IMR-90 (cell line): Measurements from ENCODE around the gene PCBP4. TPM values are rescaled to one million over a fixed set of nuclear protein-coding genes. Genes with fewer than 3 reads are reported as not detected.

Experiments
- ATAC-seq: fragments of 200-7000 bp; cut with Tn5 transposase; 2 replicates; pipeline ENCODE4 v1.9.1; 2020; ENCODE audit warnings: low read depth, mild to moderate bottlenecking, moderate library complexity
- BruUV-seq: library from RNA; stranded (reverse); fragments of 400-500 nt; replicated peaks from 2 replicates; lab custom pipeline; 2021; lab: Mats Ljungman, UMichigan
- CTCF ChIA-PET: fragments of 300-600 bp; formaldehyde crosslinking; extraction: SDS; loops from one replicate; lab custom pipeline; 2021; ENCODE audit warnings: antibody characterized with exemption; lab: Yijun Ruan, JAX
- POLR2A ChIA-PET: fragments of 300-600 bp; sonication (Branson Sonifier 250); formaldehyde crosslinking; loops from one replicate; lab custom pipeline; 2022; ENCODE audit warnings: antibody characterized with exemption; ENCODE audit not compliant: unreplicated experiment; lab: Charles Lee
- DNase-seq: peaks from one replicate; pipeline ENCODE4 v3.0.0; 2013
- H2AFZ ChIP-seq: replicated peaks from 2 replicates; pipeline ENCODE3; 2013; ENCODE audit warnings: low read length, mild to moderate bottlenecking; ENCODE audit not compliant: poor library complexity
- H2AK5ac ChIP-seq: 2 replicates; pipeline ENCODE4 v1.6.1; 2013; ENCODE audit warnings: low read depth, low read length, inconsistent platforms
- H2AK9ac ChIP-seq: replicated peaks from 2 replicates; pipeline ENCODE3; 2013; ENCODE audit warnings: mild to moderate bottlenecking, low read depth, low read length, moderate library complexity; ENCODE audit not compliant: poor library complexity
- H2BK120ac ChIP-seq: 2 replicates; pipeline ENCODE4 v1.6.1; 2013; ENCODE audit warnings: low read depth, low read length, inconsistent platforms
- H2BK15ac ChIP-seq: 3 replicates; pipeline ENCODE4 v1.6.1; 2013; ENCODE audit warnings: low read depth, low read length, inconsistent platforms
- H2BK20ac ChIP-seq: 2 replicates; pipeline ENCODE4 v1.6.1; 2013; ENCODE audit warnings: low read depth, mild to moderate bottlenecking, inconsistent platforms, low read length, moderate library complexity
- H2BK5ac ChIP-seq: 2 replicates; pipeline ENCODE4 v1.6.1; 2013; ENCODE audit warnings: mild to moderate bottlenecking, low read depth, low read length, inconsistent platforms; ENCODE audit not compliant: poor library complexity, severe bottlenecking
- H3K14ac ChIP-seq: replicated peaks from 2 replicates; pipeline ENCODE4 v1.6.1; 2013; ENCODE audit warnings: low read depth, low read length, inconsistent platforms
- H3K18ac ChIP-seq: 2 replicates; pipeline ENCODE4 v1.6.1; 2013; ENCODE audit warnings: low read depth, low read length, control low read depth
- H3K23ac ChIP-seq: 2 replicates; pipeline ENCODE4 v1.6.1; 2013; ENCODE audit warnings: low read depth, low read length, inconsistent platforms
- H3K27ac ChIP-seq: 2 replicates; pipeline ENCODE4 v1.5.1; 2013; ENCODE audit warnings: mild to moderate bottlenecking, control low read depth, low read length; ENCODE audit not compliant: insufficient read depth
- H3K27me3 ChIP-seq: 2 replicates; pipeline ENCODE4 v1.6.1; 2013; ENCODE audit warnings: low read length; ENCODE audit not compliant: control insufficient read depth, insufficient read depth
- H3K36me3 ChIP-seq: 2 replicates; pipeline ENCODE4 v1.6.1; 2013; ENCODE audit warnings: low read length, mixed read lengths; ENCODE audit not compliant: control insufficient read depth, insufficient read depth
- H3K4ac ChIP-seq: 2 replicates; pipeline ENCODE4 v1.6.1; 2013; ENCODE audit warnings: low read depth, low read length, inconsistent platforms
- H3K4me1 ChIP-seq: 2 replicates; pipeline ENCODE4 v1.6.1; 2013; ENCODE audit warnings: low read length, mixed read lengths; ENCODE audit not compliant: control insufficient read depth, insufficient read depth
- H3K4me2 ChIP-seq: 2 replicates; pipeline ENCODE4 v1.6.1; 2013; ENCODE audit warnings: low read depth, mild to moderate bottlenecking, control low read depth, low read length, moderate library complexity
- H3K4me3 ChIP-seq: 2 replicates; pipeline ENCODE4 v1.5.1; 2013; ENCODE audit warnings: low read depth, mild to moderate bottlenecking, control low read depth, low read length, moderate library complexity; ENCODE audit not compliant: insufficient read depth
- H3K56ac ChIP-seq: 2 replicates; pipeline ENCODE4 v1.6.1; 2013; ENCODE audit warnings: low read length, inconsistent platforms; ENCODE audit not compliant: insufficient read depth; ENCODE audit errors: extremely low read depth
- H3K79me1 ChIP-seq, 2 experiments: 2 replicates each; pipeline ENCODE4 v1.6.1; 2013; ENCODE audit warnings: low read length in 2 of 2, inconsistent platforms in 1 of 2, low read depth in 1 of 2
- H3K9ac ChIP-seq: 2 replicates; pipeline ENCODE4 v1.6.1; 2013; ENCODE audit warnings: low read depth, low read length, control low read depth
- H3K9me1 ChIP-seq: 2 replicates; pipeline ENCODE4 v1.6.1; 2013; ENCODE audit warnings: low read length, inconsistent platforms; ENCODE audit not compliant: insufficient read depth
- H3K9me3 ChIP-seq: 2 replicates; pipeline ENCODE4 v1.6.1; 2013; ENCODE audit warnings: low read length; ENCODE audit not compliant: control insufficient read depth, insufficient read depth
- H4K20me1 ChIP-seq: 2 replicates; pipeline ENCODE4 v1.6.1; 2013; ENCODE audit warnings: low read length, inconsistent platforms; ENCODE audit not compliant: insufficient read depth
- H4K5ac ChIP-seq: 2 replicates; pipeline ENCODE4 v1.6.1; 2013; ENCODE audit warnings: mild to moderate bottlenecking, low read depth, low read length, control low read depth
- H4K8ac ChIP-seq, 2 experiments: 2 replicates each; pipeline ENCODE4 v1.6.1; 2013; ENCODE audit warnings: low read depth in 2 of 2, low read length in 2 of 2, control low read depth in 1 of 2, inconsistent platforms in 1 of 2
- H4K91ac ChIP-seq: 2 replicates; pipeline ENCODE4 v1.6.1; 2013; ENCODE audit warnings: low read depth, low read length, inconsistent platforms; ENCODE audit not compliant: insufficient read depth
- BHLHE40 ChIP-seq: fragments of 150-350 bp; IDR thresholded peaks from 2 replicates; pipeline ENCODE4 v1.6.1; 2016; ENCODE audit warnings: mild to moderate bottlenecking, low read depth, low read length
- CEBPB ChIP-seq: IDR thresholded peaks from 2 replicates; pipeline ENCODE4 v1.6.1; 2012; ENCODE audit warnings: low read depth, low read length, improper control_type of control experiment
- CHD1 ChIP-seq: IDR thresholded peaks from 2 replicates; pipeline ENCODE4 v1.6.1; 2012; ENCODE audit warnings: low read depth, low read length, improper control_type of control experiment
- MAZ ChIP-seq: IDR thresholded peaks from 2 replicates; pipeline ENCODE4 v1.6.1; 2012; ENCODE audit warnings: low read depth, mild to moderate bottlenecking, low read length, improper control_type of control experiment, moderate library complexity, borderline replicate concordance
- MXI1 ChIP-seq: IDR thresholded peaks from 2 replicates; pipeline ENCODE4 v1.6.1; 2012; ENCODE audit warnings: low read depth, mild to moderate bottlenecking, low read length, moderate library complexity, borderline replicate concordance
- NFE2L2 ChIP-seq: fragments of 150-350 bp; IDR thresholded peaks from 2 replicates; pipeline ENCODE4 v1.6.1; 2016; ENCODE audit warnings: low read depth, mild to moderate bottlenecking, low read length
- POLR2A ChIP-seq: IDR thresholded peaks from 2 replicates; pipeline ENCODE4 v1.6.1; 2012; ENCODE audit warnings: mild to moderate bottlenecking, low read depth, low read length
- RAD21 ChIP-seq: IDR thresholded peaks from 2 replicates; pipeline ENCODE4 v1.6.1; 2012; ENCODE audit warnings: low read length, improper control_type of control experiment
- RFX5 ChIP-seq: IDR thresholded peaks from 2 replicates; pipeline ENCODE4 v1.8.0; 2012; ENCODE audit warnings: low read depth, mild to moderate bottlenecking, low read length, moderate library complexity
- SMC3 ChIP-seq: fragments of 150-350 bp; IDR thresholded peaks from 2 replicates; pipeline ENCODE4 v1.6.1; 2016; ENCODE audit warnings: low read depth, mild to moderate bottlenecking, antibody characterized with exemption, low read length, moderate library complexity
- USF2 ChIP-seq: fragments of 150-350 bp; IDR thresholded peaks from 2 replicates; pipeline ENCODE4 v1.6.1; 2017; ENCODE audit warnings: mild to moderate bottlenecking, antibody characterized with exemption, low read length, low read depth
- WGBS, 2 experiments: methylation state at CpG; one replicate each; pipeline versions ENCODE4 v1.1.5 to v1.1.7; 2013; ENCODE audit warnings: missing lambda C conversion rate in 2 of 2; ENCODE audit not compliant: insufficient read length in 1 of 2; ENCODE audit errors: extremely low coverage in 2 of 2; 5-methylcytosine and 5-hydroxymethylcytosine counted together
- dilution Hi-C: fragments of 300-500 bp; cut with HindIII; formaldehyde crosslinking; loops from one replicate; pipeline ENCODE4 v1.14.3; 2018; ENCODE audit warnings: low sequenced_read_pairs; ENCODE audit not compliant: unreplicated experiment
- in situ Hi-C: fragments of 300-500 bp; cut with MboI; formaldehyde crosslinking; loops from 3 replicates; pipeline ENCODE4 v1.14.3; 2019; ENCODE audit warnings: low sequenced_read_pairs, inconsistent platforms, mixed read lengths
- intact Hi-C: fragments of 100-400 bp; cut with micrococcal nuclease; formaldehyde crosslinking; loops from 2 replicates; pipeline ENCODE4 v1.10.0; 2022
- polyA plus RNA-seq, 3 experiments: library from polyadenylated mRNA; depleted of rRNA; stranded (reverse); fragments of >200 nt; gene quantifications; 2 replicates each; pipeline ENCODE4 v1.2.3, GENCODE V29; 2012; ENCODE audit warnings: low replicate concordance in 1 of 3
- total RNA-seq: library from RNA; depleted of rRNA; stranded (reverse); fragments of >200 nt; gene quantifications from 2 replicates; pipeline ENCODE4 v1.2.3, GENCODE V29; 2012
- TF ChIP-seq, protein P1 (sequence below): fragments of 150-350 bp; IDR thresholded peaks from 2 replicates; pipeline ENCODE4 v1.6.1; 2016; ENCODE audit warnings: low read depth, mild to moderate bottlenecking, low read length, moderate library complexity, borderline replicate concordance

The PCBP4 gene
- total and polyA plus RNA-seq, 2 of the 4 experiments (the other 2 are of a cell fraction): 70.8 to 110 TPM

GRCh38 chr3:51941463-51941797 is 25.8 kb downstream of the PCBP4 start:
- Histone ChIP-seq H4K91ac (no peak overlapping the region), H3K14ac (no peak overlapping the region; the same call in 1 of the 2 replicates), H3K9me3 (no peaks in the 10 kb centered on the region), H4K5ac (no peak overlapping the region), H2AK5ac (0 out of 2 replicates have a peak overlapping the region, but pooled peaks have one; percentile 2), H3K18ac (no peak overlapping the region), H3K23ac (peak overlapping the region; percentile 54; the same call in 1 of the 2 replicates), H3K9ac (peak overlapping the region; percentile 59), H3K27ac (peak overlapping the region; percentile 32; the same call in 1 of the 2 replicates), H3K27me3 (no peaks in the 10 kb centered on the region), H2BK20ac (no peak overlapping the region), H2BK120ac (no peak overlapping the region), H2AK9ac (peak overlapping the region; percentile 96), H4K20me1 (peaks cover 9% of the 10 kb centered on the region), H2BK5ac (no peak overlapping the region), H3K4me3 (peak overlapping the region; percentile 49), H2BK15ac (no peak overlapping the region), H3K4me2 (peak overlapping the region; percentile 98), H3K79me1 (peaks cover 21 to 41% of the 10 kb centered on the region in 2 experiments; a peak in 3 of 4 replicates), H3K36me3 (peaks cover 18% of the 10 kb centered on the region), H3K4me1 (peaks cover 13% of the 10 kb centered on the region), H4K8ac (no peak overlapping the region), H2AFZ (peak overlapping the region; percentile 94), H3K56ac (no peak overlapping the region), H3K4ac (0 out of 2 replicates have a peak overlapping the region, but pooled peaks have one; percentile 0), H3K9me1 (peaks cover 12% of the 10 kb centered on the region)
- ATAC-seq (peak; percentile 2), DNase-seq (no peak)
- in situ Hi-C loops (loop anchor here (25.0 kb wide), 1 partner anchor 554 kb away; the partner anchor contains the start of genes MANF and RBM15B), intact Hi-C loops (loop anchor here (5.0 kb wide), 1 partner anchor 201 kb away; no protein-coding TSS in a partner anchor), dilution Hi-C loops (no loop called here)
- 1% methylated on average over 15 of the region's 20 CpGs; no CpG with 5 or more reads in 1 of the 2 experiments for WGBS, 2 experiments
- TF ChIP-seq SMC3 (no peak), NFE2L2 (no peak), MAZ (no peak), CHD1 (no peak), RFX5 (no peak), RAD21 (no peak), CEBPB (no peak), MXI1 (no peak), BHLHE40 (no peak), USF2 (no peak), POLR2A (no peak)
- TF ChIP-seq, protein P1, sequence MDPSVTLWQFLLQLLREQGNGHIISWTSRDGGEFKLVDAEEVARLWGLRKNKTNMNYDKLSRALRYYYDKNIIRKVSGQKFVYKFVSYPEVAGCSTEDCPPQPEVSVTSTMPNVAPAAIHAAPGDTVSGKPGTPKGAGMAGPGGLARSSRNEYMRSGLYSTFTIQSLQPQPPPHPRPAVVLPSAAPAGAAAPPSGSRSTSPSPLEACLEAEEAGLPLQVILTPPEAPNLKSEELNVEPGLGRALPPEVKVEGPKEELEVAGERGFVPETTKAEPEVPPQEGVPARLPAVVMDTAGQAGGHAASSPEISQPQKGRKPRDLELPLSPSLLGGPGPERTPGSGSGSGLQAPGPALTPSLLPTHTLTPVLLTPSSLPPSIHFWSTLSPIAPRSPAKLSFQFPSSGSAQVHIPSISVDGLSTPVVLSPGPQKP: no peak
- ChIA-PET POLR2A (interaction anchor here (0.6 kb wide), 2 partner anchors 12 to 1372 kb away, joined by 3 to 5 read pairs; partner anchors contain the start of gene HEMK1), CTCF (interaction anchor here (0.6 to 1.1 kb wide), 5 partner anchors 10 to 63 kb away, joined by 3 to 6 read pairs (median 4); no protein-coding TSS in a partner anchor)
- BruUV-seq: no TSS peak
